Mesothelial cell of epicardium (in vitro differentiated cells): ENCODE results near the gene SEMA4C. TPM values are rescaled to one million over a fixed set of nuclear protein-coding genes. Genes with fewer than 3 reads are reported as not detected.
A peak's percentile ranks its signal among the peaks of the same experiment; 100 is the strongest.

ENCODE experiments used
- DNase-seq, 2 experiments: peaks; one replicate each; pipeline ENCODE4 v3.0.0; 2021; ENCODE audit warnings: low spot score in 2 of 2; ENCODE audit not compliant: unreplicated experiment in 2 of 2
- H3K27ac Mint-ChIP-seq: 2 replicates; pipeline ENCODE4 v1.8.0; 2021; ENCODE audit warnings: mixed read lengths
- H3K27me3 Mint-ChIP-seq: 2 replicates; pipeline ENCODE4 v1.8.0; 2021; ENCODE audit warnings: low read depth, mixed read lengths
- H3K36me3 Mint-ChIP-seq: 2 replicates; pipeline ENCODE4 v1.8.0; 2021; ENCODE audit warnings: mixed read lengths
- H3K4me1 Mint-ChIP-seq: 2 replicates; pipeline ENCODE4 v1.8.0; 2021; ENCODE audit warnings: mixed read lengths
- H3K4me3 Mint-ChIP-seq: 2 replicates; pipeline ENCODE4 v1.8.0; 2021; ENCODE audit warnings: mild to moderate bottlenecking, moderate library complexity, mixed read lengths
- H3K9me3 Mint-ChIP-seq: 2 replicates; pipeline ENCODE4 v1.8.0; 2021; ENCODE audit warnings: mixed read lengths
- total RNA-seq: library from RNA; stranded (reverse); gene quantifications from 3 replicates; pipeline ENCODE4 v1.2.1, GENCODE V29; 2021
- TF ChIP-seq, protein P1 (sequence below): fragments of 200-600 bp; sonication (generic); IDR thresholded peaks from one replicate; pipeline ENCODE4 v1.5.0; 2021; ENCODE audit warnings: antibody characterized with exemption; ENCODE audit not compliant: unreplicated experiment

Gene SEMA4C
- total RNA-seq, 1 donor from 2014 or later, result 102 TPM

DNA sequence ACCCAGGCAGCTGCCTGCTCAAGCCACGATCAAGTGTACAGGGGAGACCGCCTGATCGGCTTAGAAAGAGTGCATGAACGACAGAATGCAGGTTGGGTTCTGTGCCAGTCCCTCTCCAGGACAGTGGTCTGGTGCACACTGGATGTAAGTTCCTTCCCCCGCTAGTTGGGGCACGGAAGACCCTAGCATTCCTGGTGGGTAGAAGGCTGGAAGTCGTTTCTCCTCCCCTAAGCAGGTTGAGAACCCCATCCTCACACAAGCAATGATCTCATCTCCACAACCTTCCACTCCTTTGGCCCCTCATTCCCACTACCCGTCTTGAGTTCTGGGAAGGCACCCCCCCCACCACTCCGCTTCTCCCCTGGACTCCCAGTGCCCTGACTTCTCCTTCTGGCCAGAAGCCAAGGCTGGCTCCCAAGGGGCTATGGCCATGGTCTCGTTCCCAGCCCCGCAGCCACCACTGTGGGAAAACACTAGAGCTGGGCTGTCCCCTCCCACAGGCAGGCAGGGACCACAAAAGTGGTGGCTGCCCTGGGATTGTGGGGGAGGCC is 10.7 kb downstream of the SEMA4C start:
- Mint-ChIP-seq H3K4me3 (peak overlapping the region; percentile 81), H3K4me1 (peaks cover 31% of the 10 kb centered on the region), H3K27ac (peak overlapping the region; percentile 88), H3K36me3 (peaks cover 13% of the 10 kb centered on the region), H3K9me3 (no peaks in the 10 kb centered on the region), H3K27me3 (no peaks in the 10 kb centered on the region)
- DNase-seq, result no peak
- TF ChIP-seq, protein P1, sequence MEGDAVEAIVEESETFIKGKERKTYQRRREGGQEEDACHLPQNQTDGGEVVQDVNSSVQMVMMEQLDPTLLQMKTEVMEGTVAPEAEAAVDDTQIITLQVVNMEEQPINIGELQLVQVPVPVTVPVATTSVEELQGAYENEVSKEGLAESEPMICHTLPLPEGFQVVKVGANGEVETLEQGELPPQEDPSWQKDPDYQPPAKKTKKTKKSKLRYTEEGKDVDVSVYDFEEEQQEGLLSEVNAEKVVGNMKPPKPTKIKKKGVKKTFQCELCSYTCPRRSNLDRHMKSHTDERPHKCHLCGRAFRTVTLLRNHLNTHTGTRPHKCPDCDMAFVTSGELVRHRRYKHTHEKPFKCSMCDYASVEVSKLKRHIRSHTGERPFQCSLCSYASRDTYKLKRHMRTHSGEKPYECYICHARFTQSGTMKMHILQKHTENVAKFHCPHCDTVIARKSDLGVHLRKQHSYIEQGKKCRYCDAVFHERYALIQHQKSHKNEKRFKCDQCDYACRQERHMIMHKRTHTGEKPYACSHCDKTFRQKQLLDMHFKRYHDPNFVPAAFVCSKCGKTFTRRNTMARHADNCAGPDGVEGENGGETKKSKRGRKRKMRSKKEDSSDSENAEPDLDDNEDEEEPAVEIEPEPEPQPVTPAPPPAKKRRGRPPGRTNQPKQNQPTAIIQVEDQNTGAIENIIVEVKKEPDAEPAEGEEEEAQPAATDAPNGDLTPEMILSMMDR, result no peak

DNA sequence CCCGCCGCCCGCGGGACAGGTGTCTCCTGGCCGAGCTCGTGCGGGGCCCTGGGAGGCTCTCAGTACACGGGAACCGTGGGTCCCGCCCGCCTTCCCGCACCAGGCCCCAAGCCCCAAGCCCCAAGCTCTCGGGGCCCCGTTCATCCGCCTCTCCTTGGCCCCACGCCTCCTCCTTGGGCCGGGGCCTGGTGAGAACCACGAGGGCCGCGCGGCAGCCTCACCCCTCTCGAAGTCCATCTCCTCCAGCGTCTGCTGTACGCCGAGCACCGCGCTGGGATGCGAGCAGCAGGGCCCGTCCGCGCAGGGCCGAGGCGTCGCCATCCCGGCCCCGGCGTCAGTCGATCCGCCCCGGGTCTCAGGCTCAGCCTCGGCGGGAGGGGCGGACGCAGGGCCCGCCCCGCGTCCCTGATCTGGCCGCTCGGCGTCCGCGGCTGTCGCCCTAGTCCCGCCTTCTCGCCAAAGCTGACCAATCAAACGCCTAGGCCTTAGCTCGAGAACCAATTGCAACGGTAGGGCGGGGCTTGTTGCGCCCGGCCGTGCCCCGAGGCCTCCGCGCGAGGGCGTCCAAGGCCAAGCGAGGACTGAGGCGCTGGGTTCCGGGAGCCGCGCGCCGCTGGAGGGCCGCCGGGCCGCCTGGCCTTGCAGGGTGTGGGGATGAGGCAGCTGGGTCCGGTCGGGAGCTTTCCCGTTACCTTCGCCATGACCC is 12.1 kb downstream of the SEMA4C start, which contains the start of gene ANKRD39:
ANKRD39 (minus strand) TSS at position 350 of the 706 bp plus-strand sequence; CDS start at position 321, 29 bp downstream.
- TF ChIP-seq, protein P1, result no peak
- H3K27ac Mint-ChIP-seq, result peak within 1 kb of the TSS; percentile 88
- H3K27me3 Mint-ChIP-seq, result no peaks in the 10 kb centered on the region
- peaks cover 15% of the 10 kb centered on the region for H3K36me3 Mint-ChIP-seq
- peak within 1 kb of the TSS; percentile 81 for H3K4me3 Mint-ChIP-seq
- DNase-seq, result peak; percentile 94 to 99
- no peaks in the 10 kb centered on the region for H3K9me3 Mint-ChIP-seq
- H3K4me1 Mint-ChIP-seq, result peaks cover 31% of the 10 kb centered on the region

DNA sequence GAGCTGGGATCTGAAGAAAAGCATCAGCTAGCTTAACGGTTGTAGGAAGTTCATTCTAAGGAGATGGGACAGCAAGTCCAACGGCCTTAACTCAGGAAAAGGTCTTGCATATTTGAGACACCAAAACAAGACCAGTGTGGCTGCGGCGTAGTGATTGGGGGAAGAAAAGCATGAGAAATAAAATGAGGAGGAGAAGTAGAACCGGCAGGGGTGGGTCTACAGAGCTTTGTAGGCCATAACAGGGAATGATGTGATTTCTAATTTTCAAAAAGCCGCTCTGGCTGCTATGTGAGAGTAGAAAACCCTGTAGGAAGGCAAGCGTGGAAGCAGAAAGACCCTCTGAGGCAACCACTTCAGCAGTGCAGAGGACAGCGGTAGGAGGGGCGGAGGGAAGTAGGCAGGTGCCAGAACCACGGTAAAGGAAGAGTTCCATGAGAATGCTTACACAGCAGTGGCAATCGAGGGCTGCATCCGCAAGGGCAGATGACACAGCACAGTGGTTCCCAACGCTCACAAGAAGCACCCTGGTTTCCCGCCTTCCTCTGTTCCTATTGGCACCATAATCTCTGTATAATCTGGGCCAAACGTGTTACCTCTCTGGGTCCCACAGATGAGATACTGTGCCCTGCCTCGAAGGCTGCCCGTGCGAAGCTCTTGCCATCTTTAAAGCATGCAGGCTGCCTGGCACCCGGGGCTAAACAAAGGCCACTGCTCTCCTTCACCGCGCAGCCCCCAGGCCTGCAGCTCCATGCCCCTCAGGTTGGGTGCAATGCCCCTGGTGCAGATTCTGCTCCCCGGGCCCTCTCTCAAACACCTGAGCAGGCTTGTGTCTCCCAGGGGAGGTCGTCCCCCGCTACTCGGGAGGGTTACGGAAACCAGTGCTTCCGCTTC is 12.9 kb downstream of the SEMA4C start:
- Mint-ChIP-seq H3K4me1 (peaks cover 31% of the 10 kb centered on the region), H3K27ac (peak overlapping the region; percentile 44), H3K36me3 (peaks cover 16% of the 10 kb centered on the region), H3K27me3 (no peaks in the 10 kb centered on the region), H3K9me3 (no peaks in the 10 kb centered on the region), H3K4me3 (peak overlapping the region; percentile 81)
- DNase-seq, result no peak
- TF ChIP-seq, protein P1, result no peak

DNA sequence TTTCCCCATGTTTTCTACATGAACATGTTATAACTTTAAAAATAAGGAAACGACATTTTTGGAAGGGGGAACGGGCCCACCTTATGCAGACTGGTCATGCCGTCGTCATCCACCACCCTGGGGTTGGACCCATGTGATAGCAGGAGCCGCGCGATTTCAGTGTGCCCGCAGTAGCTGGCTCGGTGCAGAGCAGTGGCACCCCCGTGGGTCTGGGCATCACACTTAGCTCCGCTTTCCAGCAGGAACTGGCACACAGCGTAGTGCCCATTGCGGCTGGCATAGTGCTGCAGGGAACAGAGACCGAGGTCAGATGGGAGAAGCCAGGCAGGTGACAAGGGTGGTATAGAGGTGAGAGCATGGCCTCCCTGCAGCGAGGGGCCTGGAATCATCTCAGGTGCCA is 16.6 kb downstream of the SEMA4C start:
- Mint-ChIP-seq H3K27ac (no peak overlapping the region), H3K9me3 (no peaks in the 10 kb centered on the region), H3K36me3 (peaks cover 19% of the 10 kb centered on the region), H3K4me3 (no peak overlapping the region), H3K4me1 (peaks cover 17% of the 10 kb centered on the region), H3K27me3 (no peaks in the 10 kb centered on the region)
- DNase-seq, result no peak
- TF ChIP-seq, protein P1, result no peak

DNA sequence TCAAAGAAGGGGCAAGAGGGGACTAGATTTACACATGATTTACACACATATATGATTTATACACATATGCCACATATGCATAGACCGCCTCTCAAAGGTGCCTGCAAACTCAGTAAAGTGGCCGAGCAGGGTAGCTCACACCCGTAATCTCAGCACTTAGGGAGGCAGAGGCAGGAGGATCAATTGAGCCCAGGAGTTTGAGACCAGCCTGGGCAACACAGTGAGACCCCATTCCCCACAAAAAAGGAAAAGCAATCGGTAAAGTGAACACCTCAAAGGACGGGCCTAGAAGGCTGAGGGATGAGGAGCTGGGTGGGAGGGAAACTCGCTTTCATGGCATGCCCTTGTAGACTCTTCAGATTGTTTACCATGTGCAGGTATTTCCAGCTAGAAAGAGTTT is 17.2 kb downstream of the SEMA4C start:
- H3K4me3 Mint-ChIP-seq, result no peak overlapping the region
- no peaks in the 10 kb centered on the region for H3K27me3 Mint-ChIP-seq
- H3K27ac Mint-ChIP-seq, result no peak overlapping the region
- H3K9me3 Mint-ChIP-seq, result no peaks in the 10 kb centered on the region
- peaks cover 24% of the 10 kb centered on the region for H3K36me3 Mint-ChIP-seq
- H3K4me1 Mint-ChIP-seq, result peaks cover 17% of the 10 kb centered on the region
- no peak for DNase-seq
- TF ChIP-seq, protein P1, result no peak
